ENCODE data around the gene AQP5.

AQP5 gene

GRCh38 chr12:49953151-49953550 is 8.5 kb upstream of the AQP5 start:
- Mint-ChIP-seq H3K9me3 (no peaks in the 10 kb centered on the region), H3K4me1 (no peaks in the 10 kb centered on the region), H3K4me3 (no peak overlapping the region), H3K27ac (no peak overlapping the region), H3K27me3 (peaks cover 89% of the 10 kb centered on the region)
- ATAC-seq = no peak
- no peak for DNase-seq

GRCh38 chr12:49953961-49954846 is 7.5 kb upstream of the AQP5 start:
- no peak overlapping the region for H3K27ac Mint-ChIP-seq
- no peaks in the 10 kb centered on the region for H3K9me3 Mint-ChIP-seq
- H3K27me3 Mint-ChIP-seq = peaks cover 91% of the 10 kb centered on the region
- DNase-seq (no peak), ATAC-seq (no peak)
- H3K4me3 Mint-ChIP-seq = no peak overlapping the region
- no peaks in the 10 kb centered on the region for H3K4me1 Mint-ChIP-seq

GRCh38 chr12:49954863-49955830 is 6.5 kb upstream of the AQP5 start:
- ATAC-seq (peak; percentile 19), DNase-seq (no peak)
- no peak overlapping the region for H3K27ac Mint-ChIP-seq
- H3K9me3 Mint-ChIP-seq = no peaks in the 10 kb centered on the region
- peaks cover 91% of the 10 kb centered on the region for H3K27me3 Mint-ChIP-seq
- H3K4me3 Mint-ChIP-seq = no peak overlapping the region
- peaks cover under 1% of the 10 kb centered on the region for H3K4me1 Mint-ChIP-seq

- no peak overlapping the region for H3K27ac Mint-ChIP-seq
- no peak overlapping the region for H3K4me3 Mint-ChIP-seq
- no peaks in the 10 kb centered on the region for H3K9me3 Mint-ChIP-seq
- ATAC-seq (no peak), DNase-seq (no peak)
- peaks cover 91% of the 10 kb centered on the region for H3K27me3 Mint-ChIP-seq
- H3K4me1 Mint-ChIP-seq = peaks cover 8% of the 10 kb centered on the region
Observed at GRCh38 chr12:49955899-49956662, 5.6 kb upstream of the AQP5 start.

- Mint-ChIP-seq H3K27ac (no peak overlapping the region), H3K27me3 (peaks cover 93% of the 10 kb centered on the region), H3K4me3 (no peak overlapping the region), H3K9me3 (no peaks in the 10 kb centered on the region), H3K4me1 (peaks cover 8% of the 10 kb centered on the region)
- DNase-seq (no peak), ATAC-seq (no peak)
Observed at GRCh38 chr12:49956663-49957569, 4.8 kb upstream of the AQP5 start.

- Mint-ChIP-seq H3K27me3 (peaks cover 95% of the 10 kb centered on the region), H3K9me3 (no peaks in the 10 kb centered on the region), H3K4me3 (no peak overlapping the region), H3K27ac (no peak overlapping the region), H3K4me1 (peaks cover 8% of the 10 kb centered on the region)
- no peak for DNase-seq
- no peak for ATAC-seq
Observed at GRCh38 chr12:49957570-49957967, 4.1 kb upstream of the AQP5 start.

GRCh38 chr12:49959685-49960473 is 1.8 kb upstream of the AQP5 start:
- Mint-ChIP-seq H3K9me3 (no peaks in the 10 kb centered on the region), H3K27me3 (peaks cover 96% of the 10 kb centered on the region), H3K27ac (no peak overlapping the region), H3K4me3 (peak overlapping the region in 1 of 2 donors; percentile 65), H3K4me1 (peaks cover 8% of the 10 kb centered on the region)
- ATAC-seq (no peak), DNase-seq (no peak)

- peaks cover 8% of the 10 kb centered on the region for H3K4me1 Mint-ChIP-seq
- H3K4me3 Mint-ChIP-seq = peak overlapping the region; percentile 36 to 65
- no peaks in the 10 kb centered on the region for H3K9me3 Mint-ChIP-seq
- ATAC-seq (peak; percentile 27), DNase-seq (no peak)
- H3K27me3 Mint-ChIP-seq = peaks cover 96% of the 10 kb centered on the region
- no peak overlapping the region for H3K27ac Mint-ChIP-seq
Observed at GRCh38 chr12:49960474-49961110, 1.1 kb upstream of the AQP5 start.

GRCh38 chr12:49961993-49962764 is 507 bp downstream of the AQP5 start:
- Mint-ChIP-seq H3K27me3 (peaks cover 90% of the 10 kb centered on the region), H3K4me1 (peaks cover 14% of the 10 kb centered on the region), H3K27ac (no peak overlapping the region), H3K4me3 (peak overlapping the region in 1 of 2 donors; percentile 22), H3K9me3 (no peaks in the 10 kb centered on the region)
- no peak for ATAC-seq
- DNase-seq = no peak

- peak overlapping the region in 1 of 2 donors; percentile 43 for H3K27ac Mint-ChIP-seq
- peaks cover 15% of the 10 kb centered on the region for H3K4me1 Mint-ChIP-seq
- no peak for ATAC-seq
- H3K9me3 Mint-ChIP-seq = no peaks in the 10 kb centered on the region
- DNase-seq = no peak
- H3K4me3 Mint-ChIP-seq = no peak overlapping the region
- H3K27me3 Mint-ChIP-seq = peaks cover 81% of the 10 kb centered on the region
Observed at GRCh38 chr12:49962861-49963765, 1.4 kb downstream of the AQP5 start.

- peaks cover 70% of the 10 kb centered on the region for H3K27me3 Mint-ChIP-seq
- ATAC-seq = no peak
- H3K4me3 Mint-ChIP-seq = no peak overlapping the region
- no peak overlapping the region for H3K27ac Mint-ChIP-seq
- H3K9me3 Mint-ChIP-seq = no peaks in the 10 kb centered on the region
- peaks cover 15% of the 10 kb centered on the region for H3K4me1 Mint-ChIP-seq
- no peak for DNase-seq
Observed at GRCh38 chr12:49963976-49964815, 2.5 kb downstream of the AQP5 start.
